ENCODE data around the gene MCRIP1. TPM values are rescaled to one million over a fixed set of nuclear protein-coding genes. Genes with fewer than 3 reads are reported as not detected.
A peak's percentile ranks its signal among the peaks of the same experiment; 100 is the strongest.

Gene MCRIP1
- total and polyA plus RNA-seq, 2 of the 13 experiments (the other 11 are each of a cell fraction or from before 2014, with no cell fraction given): 79.7 to 84.9 TPM

GRCh38 chr17:81844887-81845286, 11.8 kb upstream of the MCRIP1 start:
- Histone ChIP-seq H3K9ac (ENCODE audit: insufficient read depth, low read depth, low read length) (no peak overlapping the region), H3K4me3 (replicated peaks in 1 of 3; ENCODE audit: insufficient read depth in 1 of 3, low read depth in 2 of 3, low read length in 3 of 3) (no peak overlapping the region), H3K9me3 (ENCODE audit: low read length) (no peaks in the 10 kb centered on the region), H4K20me1 (ENCODE audit: insufficient read depth, low read length) (peaks cover 6% of the 10 kb centered on the region; the same call in 1 of the 2 replicates), H3K27ac (ENCODE audit: extremely low read length, insufficient read depth, low read length) (no peak overlapping the region), H3K79me2 (ENCODE audit: insufficient read depth, low read length) (no peaks in the 10 kb centered on the region), H3K4me2 (ENCODE audit: low read depth, low read length) (no peak overlapping the region), H2AFZ (ENCODE audit: low read length) (no peak overlapping the region), H3K36me3 (replicated peaks in 1 of 2; ENCODE audit: control insufficient read depth in 1 of 2, insufficient read depth in 2 of 2, low read length in 2 of 2) (peaks cover 39 to 63% of the 10 kb centered on the region in 2 experiments), H3K27me3 (ENCODE audit: control insufficient read depth in 1 of 2, insufficient read depth in 2 of 2, low read length in 2 of 2) (no peaks in the 10 kb centered on the region), H3K4me1 (ENCODE audit: insufficient read depth, low read length) (peaks cover 15% of the 10 kb centered on the region)
- ATAC-seq (no peak), DNase-seq (ENCODE audit: low spot score) (no peak), FAIRE-seq (no peak)
- in situ Hi-C loops (cut with HindIII; ENCODE audit: extremely low pct_ligation_motif_present, low pct_unique_long_range_greater_than_20kb): no loop called here
- intact Hi-C loops (cut with micrococcal nuclease; ENCODE audit: unreplicated experiment): no loop called here
- BruUV-seq (replicated peaks): no TSS peak
- WGBS (ENCODE audit: low lambda C conversion rate): 96% methylated on average over 13 of the region's 13 CpGs
- ChIA-PET POLR2A (interaction anchor here (1.3 to 1.7 kb wide), 3 partner anchors 14 to 23 kb away, joined by 5 to 7 read pairs (median 5); partner anchors contain the start of gene P4HB), CTCF (ENCODE audit: low intra/inter-chr PET ratio, low total read pairs) (no interaction called here)
- TF ChIP-seq ZNF281 (CRISPR knock-in tag; IDR thresholded peaks at IDR 0.05; ENCODE audit: borderline replicate concordance) (no peak), BCLAF1 (IDR thresholded peaks at IDR 0.05) (no peak), ZNF33B (CRISPR knock-in tag; IDR thresholded peaks at IDR 0.05) (no peak), FOXK2 (IDR thresholded peaks at IDR 0.05) (no peak), AHR (CRISPR knock-in tag; IDR thresholded peaks at IDR 0.05) (no peak), AGO2 (optimal IDR thresholded peaks at IDR 0.05; ENCODE audit: low read depth, low read length) (peak; percentile 7), PCBP1 (IDR thresholded peaks at IDR 0.05; ENCODE audit: borderline replicate concordance, low read depth, low read length) (no peak), RAD21 (CRISPR knock-in tag; IDR thresholded peaks at IDR 0.05) (0 out of 2 replicates have a peak, but pooled peaks have one; percentile 12), POLR2A (IDR thresholded peaks at IDR 0.05; ENCODE audit: insufficient read depth in 1 of 2, low read depth in 2 of 2, low read length in 2 of 2) (peak in 1 of 2 experiments; percentile 25; a peak in 2 of 4 replicates), ZFP62 (CRISPR knock-in tag; IDR thresholded peaks at IDR 0.05) (no peak), RBFOX2 (IDR thresholded peaks at IDR 0.05; ENCODE audit: low read depth, low read length) (peak; percentile 61), ZBTB7B (CRISPR knock-in tag; IDR thresholded peaks at IDR 0.05) (no peak), ZNF543 (CRISPR knock-in tag; IDR thresholded peaks at IDR 0.05) (no peak), HOXA3 (CRISPR knock-in tag; IDR thresholded peaks at IDR 0.05) (0 out of 2 replicates have a peak, but pooled peaks have one; percentile 2), POLR2G (IDR thresholded peaks at IDR 0.05; ENCODE audit: low read depth, low read length) (0 out of 2 replicates have a peak, but pooled peaks have one; percentile 17)
- TF ChIP-seq, protein P1, sequence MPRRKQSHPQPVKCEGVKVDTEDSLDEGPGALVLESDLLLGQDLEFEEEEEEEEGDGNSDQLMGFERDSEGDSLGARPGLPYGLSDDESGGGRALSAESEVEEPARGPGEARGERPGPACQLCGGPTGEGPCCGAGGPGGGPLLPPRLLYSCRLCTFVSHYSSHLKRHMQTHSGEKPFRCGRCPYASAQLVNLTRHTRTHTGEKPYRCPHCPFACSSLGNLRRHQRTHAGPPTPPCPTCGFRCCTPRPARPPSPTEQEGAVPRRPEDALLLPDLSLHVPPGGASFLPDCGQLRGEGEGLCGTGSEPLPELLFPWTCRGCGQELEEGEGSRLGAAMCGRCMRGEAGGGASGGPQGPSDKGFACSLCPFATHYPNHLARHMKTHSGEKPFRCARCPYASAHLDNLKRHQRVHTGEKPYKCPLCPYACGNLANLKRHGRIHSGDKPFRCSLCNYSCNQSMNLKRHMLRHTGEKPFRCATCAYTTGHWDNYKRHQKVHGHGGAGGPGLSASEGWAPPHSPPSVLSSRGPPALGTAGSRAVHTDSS (CRISPR knock-in tag; conservative IDR thresholded peaks at IDR 0.05): no peak
